Epithelial cell of esophagus (primary cell): ENCODE data around the gene DEPDC7.
"Not testable (repeated sequence)": the region's sequence is repeated elsewhere in the genome, so short reads cannot be mapped to it uniquely, and the experiment has no call there.

Experiments
- DNase-seq: peaks from one replicate; pipeline ENCODE4 v3.0.0; 2010; ENCODE audit warnings: low read depth
- H3K4me3 ChIP-seq: 2 replicates; pipeline ENCODE4 v1.5.1; 2011; ENCODE audit warnings: mild to moderate bottlenecking, low read length, control low read depth
- TF ChIP-seq, protein P1 (sequence below): IDR thresholded peaks from 2 replicates; pipeline ENCODE4 v1.5.1; 2011; ENCODE audit warnings: low read depth, mild to moderate bottlenecking, low read length, control low read depth, inconsistent platforms; ENCODE audit not compliant: insufficient read depth; ENCODE audit errors: missing control alignments

Gene DEPDC7

DNA sequence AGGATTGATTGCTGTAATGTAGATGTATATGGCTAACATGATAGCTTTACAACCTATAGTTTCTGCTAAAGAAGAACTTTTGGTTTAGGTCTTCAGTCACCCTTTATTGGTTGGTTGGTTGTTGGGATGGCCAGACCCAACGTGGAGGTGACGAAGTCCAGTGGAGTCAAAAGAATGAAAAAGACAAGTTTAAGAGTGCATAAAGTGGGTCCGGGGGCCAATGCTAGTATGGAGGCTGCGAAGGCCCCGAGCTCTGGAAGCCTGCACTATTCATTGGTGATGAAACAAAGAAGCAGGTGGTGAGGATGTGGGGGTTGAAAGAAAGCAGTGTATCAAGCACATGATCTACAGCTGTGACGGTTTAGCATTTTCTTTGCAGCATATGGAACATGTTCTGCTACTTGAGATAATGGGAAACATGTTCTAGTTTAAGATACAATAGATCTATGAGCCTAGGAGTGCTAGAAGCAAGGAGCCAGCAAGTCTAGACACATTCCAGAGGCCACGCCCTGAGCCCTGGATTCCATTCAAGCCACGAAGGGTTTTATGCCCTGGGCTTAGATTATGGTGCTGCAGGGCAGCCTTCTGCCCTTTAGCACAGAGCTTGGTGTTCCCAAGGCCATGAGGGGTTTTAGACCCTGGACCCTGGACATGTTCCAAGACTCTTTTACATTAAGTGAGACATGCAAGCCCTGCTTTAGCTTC is 30.0 kb downstream of the DEPDC7 start:
- DNase-seq: peak; percentile 84
- no peak overlapping the region for H3K4me3 ChIP-seq
- TF ChIP-seq, protein P1, sequence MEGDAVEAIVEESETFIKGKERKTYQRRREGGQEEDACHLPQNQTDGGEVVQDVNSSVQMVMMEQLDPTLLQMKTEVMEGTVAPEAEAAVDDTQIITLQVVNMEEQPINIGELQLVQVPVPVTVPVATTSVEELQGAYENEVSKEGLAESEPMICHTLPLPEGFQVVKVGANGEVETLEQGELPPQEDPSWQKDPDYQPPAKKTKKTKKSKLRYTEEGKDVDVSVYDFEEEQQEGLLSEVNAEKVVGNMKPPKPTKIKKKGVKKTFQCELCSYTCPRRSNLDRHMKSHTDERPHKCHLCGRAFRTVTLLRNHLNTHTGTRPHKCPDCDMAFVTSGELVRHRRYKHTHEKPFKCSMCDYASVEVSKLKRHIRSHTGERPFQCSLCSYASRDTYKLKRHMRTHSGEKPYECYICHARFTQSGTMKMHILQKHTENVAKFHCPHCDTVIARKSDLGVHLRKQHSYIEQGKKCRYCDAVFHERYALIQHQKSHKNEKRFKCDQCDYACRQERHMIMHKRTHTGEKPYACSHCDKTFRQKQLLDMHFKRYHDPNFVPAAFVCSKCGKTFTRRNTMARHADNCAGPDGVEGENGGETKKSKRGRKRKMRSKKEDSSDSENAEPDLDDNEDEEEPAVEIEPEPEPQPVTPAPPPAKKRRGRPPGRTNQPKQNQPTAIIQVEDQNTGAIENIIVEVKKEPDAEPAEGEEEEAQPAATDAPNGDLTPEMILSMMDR: no peak

DNA sequence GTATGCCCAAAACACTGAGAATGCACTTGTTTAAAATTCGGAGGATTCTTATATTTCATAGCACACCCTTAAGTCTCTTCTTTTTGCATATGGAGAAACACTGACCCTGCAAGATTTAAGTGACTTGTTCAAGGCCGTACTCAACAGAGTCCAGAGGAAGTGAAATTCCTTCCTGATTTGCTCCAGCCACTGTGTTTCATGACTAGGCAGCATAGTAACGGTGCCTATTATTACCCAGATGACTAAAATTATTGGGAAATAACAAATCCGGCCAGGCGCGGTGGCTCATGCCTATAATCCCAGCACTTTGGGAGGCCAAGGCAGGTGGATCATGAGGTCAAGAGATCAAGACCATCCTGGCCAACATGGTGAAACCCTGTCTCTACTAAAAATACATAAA is 33.0 kb downstream of the DEPDC7 start:
- H3K4me3 ChIP-seq: not testable (repeated sequence)
- DNase-seq: peak; percentile 30

DNA sequence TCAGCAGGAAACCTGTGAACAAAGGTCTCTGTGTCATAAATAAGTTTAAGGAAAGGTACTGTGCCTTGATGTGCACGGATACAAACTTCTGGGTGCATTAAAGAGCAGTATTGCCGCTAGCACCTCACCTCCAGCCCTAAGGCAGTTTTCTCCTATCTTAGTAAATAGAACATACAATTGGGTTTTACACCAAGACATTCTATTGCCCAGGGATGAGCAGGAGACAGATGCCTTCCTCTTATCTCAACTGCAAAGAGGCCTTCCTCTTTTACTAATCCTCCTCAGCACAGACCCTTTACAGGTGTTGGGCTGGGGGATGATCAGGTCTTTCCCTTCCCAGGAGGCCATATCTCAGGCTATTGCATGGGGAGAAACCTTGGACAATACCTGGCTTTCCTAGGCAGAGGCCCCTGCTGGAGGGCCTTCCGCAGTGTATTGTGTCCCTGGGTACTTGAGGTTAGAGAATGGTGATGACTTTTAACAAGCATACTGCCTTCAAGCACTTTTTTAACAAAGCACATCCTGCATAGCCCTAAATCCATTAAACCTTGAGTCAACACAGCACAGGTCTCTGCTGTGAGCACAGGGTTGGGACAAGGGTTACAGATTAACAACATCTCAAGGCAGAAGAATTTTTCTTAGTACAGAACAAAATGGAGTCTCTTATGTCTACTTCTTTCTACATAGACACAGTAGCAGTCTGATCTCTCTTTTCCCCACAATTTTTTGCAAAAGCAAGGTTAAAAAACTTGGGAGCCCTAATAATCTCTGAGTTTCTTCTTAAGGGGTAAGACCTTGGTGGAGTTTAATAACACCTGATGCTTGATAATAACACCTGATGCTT is 34.1 kb downstream of the DEPDC7 start:
- H3K4me3 ChIP-seq, DNase-seq: not testable (repeated sequence)

DNA sequence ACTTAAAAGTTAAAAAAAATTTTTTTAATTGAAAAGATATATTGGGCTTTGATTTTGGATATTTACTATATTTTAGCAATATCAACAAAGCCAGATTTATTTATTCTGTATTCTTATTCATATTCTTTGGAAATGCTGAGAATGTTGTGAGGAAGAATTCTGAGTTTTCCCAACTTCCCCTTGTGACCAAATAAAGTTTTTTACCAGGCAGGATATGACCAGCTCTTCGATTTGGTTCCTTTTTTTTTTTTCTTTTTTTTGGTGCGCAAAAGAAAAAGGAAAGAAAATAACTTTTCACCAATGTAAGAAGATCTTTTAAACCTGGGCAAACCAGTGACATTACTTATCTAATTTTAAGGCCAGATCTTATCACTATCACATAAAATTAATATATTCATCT is 36.6 kb downstream of the DEPDC7 start:
- H3K4me3 ChIP-seq: no peak overlapping the region
- no peak for DNase-seq
- TF ChIP-seq, protein P1: no peak

DNA sequence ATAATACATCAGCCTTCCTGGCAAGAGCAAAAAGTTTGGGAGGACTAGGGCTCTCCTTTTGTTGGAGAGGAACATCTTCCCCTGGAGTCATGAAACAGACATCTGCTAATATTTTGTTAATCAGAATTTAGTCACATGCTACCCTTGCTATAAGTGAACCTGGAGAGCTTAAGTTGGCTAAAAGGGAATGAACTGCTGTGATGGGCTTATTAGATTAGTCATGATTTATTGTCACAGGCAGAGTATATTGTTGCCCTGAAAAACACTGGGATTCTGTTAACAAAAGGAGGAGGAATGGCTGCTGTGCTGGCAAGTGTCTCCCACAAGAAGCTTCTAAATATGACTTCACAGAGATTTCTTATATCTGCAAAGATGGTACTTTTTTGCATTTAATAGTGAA is 39.7 kb downstream of the DEPDC7 start:
- no peak for DNase-seq
- no peak overlapping the region for H3K4me3 ChIP-seq
- TF ChIP-seq, protein P1: no peak

DNA sequence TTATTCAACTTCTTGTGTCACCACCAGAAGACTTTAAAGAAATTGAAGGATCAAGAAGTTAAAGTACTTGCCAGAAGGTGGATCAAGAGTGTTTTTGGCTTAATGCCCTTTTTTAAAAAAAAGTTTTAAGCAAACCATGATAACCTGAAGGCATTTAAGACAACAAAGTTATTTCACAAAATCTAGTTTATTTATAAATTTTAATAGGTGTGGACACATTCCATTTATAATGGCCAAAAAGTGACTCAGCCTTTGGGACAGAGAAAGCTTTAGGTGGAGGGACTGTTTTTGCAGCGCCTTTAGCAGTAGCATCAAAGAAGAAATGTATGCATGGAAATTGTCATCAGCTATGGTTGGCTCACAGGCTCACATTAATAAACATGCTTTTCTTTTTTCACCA is 41.6 kb downstream of the DEPDC7 start:
- no peak for DNase-seq
- TF ChIP-seq, protein P1: no peak
- no peak overlapping the region for H3K4me3 ChIP-seq

DNA sequence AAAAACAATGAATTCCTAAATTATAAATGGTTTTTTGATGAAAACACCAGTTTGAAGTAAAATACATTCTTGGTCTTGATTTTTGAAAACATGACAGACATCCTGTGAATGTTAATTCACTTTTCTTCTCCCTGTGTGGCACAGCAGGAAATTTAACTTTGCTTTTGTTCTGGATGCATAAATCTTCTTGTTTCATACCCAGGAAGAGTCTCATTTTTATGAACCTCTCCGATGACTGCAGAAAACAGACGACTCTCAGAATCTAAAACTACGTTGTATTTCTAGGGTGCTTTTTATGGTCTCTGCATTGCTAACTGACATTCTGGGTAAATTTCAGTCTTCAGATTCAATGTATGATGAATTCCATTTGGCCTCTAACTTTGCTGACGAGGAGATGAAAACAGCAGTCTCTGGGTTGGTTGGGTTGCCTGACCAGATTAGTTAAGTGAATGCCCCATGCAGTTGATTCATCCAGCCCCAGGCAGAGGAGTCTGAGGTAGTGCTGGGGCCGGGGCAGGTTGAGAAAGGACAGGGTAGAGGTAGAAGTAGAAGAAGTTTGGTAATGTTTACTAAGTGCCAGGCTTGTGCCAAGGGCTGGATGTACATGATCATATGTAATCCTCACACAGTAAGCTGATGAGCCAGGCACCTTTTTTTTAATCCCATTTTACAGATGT is 43.8 kb downstream of the DEPDC7 start:
- H3K4me3 ChIP-seq: no peak overlapping the region
- DNase-seq: peak; percentile 91
- TF ChIP-seq, protein P1: no peak

DNA sequence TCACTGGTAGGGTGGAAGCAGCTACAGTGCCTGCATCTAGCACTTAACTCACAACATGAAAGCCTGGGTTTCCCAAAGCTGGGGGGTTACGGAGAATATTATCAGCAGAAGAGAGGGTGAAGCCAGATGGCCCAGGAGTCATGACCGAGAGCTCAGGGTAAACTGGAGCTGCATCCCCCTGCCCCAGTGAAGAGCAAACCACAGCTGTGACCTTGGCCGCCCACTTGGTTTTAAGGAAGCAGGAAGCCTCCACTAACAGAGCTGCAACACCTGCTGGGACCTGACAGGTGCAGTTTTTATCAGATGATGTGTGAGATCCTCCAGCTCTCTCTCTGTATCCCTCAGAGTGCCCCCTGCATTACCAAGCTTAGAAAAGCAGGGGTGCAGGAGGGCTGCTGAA is 44.6 kb downstream of the DEPDC7 start:
- TF ChIP-seq, protein P1: no peak
- no peak for DNase-seq
- H3K4me3 ChIP-seq: no peak overlapping the region
